Fibroblast of the aortic adventitia (primary cell): Measurements from ENCODE around the gene C9. TPM values are rescaled to one million over a fixed set of nuclear protein-coding genes. Genes with fewer than 3 reads are reported as not detected.

Experiments used
- DNase-seq: peaks from one replicate; pipeline ENCODE4 v3.0.0-alpha.2; 2010; ENCODE audit warnings: low read depth
- H3K4me3 ChIP-seq: 2 replicates; pipeline ENCODE4 v1.5.1; 2011; ENCODE audit warnings: low read depth, mild to moderate bottlenecking, control low read depth, low read length, moderate library complexity
- CTCF ChIP-seq: IDR thresholded peaks from 2 replicates; pipeline ENCODE4 v1.5.1; 2011; ENCODE audit warnings: mild to moderate bottlenecking, low read length, control low read depth, inconsistent platforms; ENCODE audit not compliant: insufficient read depth
- total RNA-seq: library from RNA; depleted of rRNA; stranded (reverse); fragments of >200 nt; gene quantifications from 2 replicates; pipeline ENCODE4 v1.2.3, GENCODE V29; 2012; ENCODE audit warnings: low replicate concordance

C9 gene
- total RNA-seq, 1 donor, result not detected

- no peak for TF ChIP-seq CTCF
- no peak for DNase-seq
- no peak overlapping the region for H3K4me3 ChIP-seq
Observed at GRCh38 chr5:39353717-39354399, 10.4 kb downstream of the C9 start.

DNA sequence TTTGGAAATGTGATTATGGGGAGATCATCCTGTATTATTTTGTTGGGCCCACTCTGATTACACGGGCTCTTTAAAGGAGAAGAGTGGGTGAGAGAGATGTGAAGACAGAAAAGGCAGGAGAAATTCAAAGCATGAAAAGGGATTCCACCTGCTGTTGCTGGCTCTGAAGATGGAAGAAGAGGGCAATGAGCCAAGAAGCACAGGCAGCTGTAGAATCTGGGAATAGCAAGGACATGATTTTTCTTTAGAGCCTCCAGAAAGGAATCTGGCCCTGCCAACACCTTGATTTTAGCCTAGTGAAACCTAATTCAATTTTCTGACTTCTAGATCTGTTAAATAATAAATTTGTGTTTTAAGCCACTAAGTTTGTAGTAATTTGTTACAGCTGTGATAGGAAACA is 11.3 kb downstream of the C9 start:
- no peak for DNase-seq
- no peak overlapping the region for H3K4me3 ChIP-seq
- TF ChIP-seq CTCF, result no peak

DNA sequence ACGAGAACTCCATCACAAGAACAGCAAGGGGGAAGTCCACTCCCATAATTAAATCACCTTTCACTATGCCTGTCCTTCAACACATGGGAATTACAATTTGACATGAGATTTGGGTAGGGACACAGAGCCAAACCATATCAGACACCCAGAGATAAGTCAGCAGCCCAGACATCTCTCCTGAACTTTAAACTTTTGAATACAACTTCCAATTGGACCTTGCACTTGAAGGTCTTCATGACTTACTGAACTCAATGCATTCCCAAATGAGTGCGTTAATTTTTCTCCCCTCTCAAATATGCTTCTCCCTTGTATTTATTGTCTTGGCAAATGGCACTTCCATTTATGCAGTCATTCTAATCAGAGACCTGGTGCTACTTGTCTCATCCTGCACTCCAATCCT is 12.1 kb downstream of the C9 start:
- no peak for TF ChIP-seq CTCF
- H3K4me3 ChIP-seq, result no peak overlapping the region
- no peak for DNase-seq

- no peak for TF ChIP-seq CTCF
- DNase-seq, result no peak
- H3K4me3 ChIP-seq, result no peak overlapping the region
Observed at GRCh38 chr5:39349484-39349883, 14.8 kb downstream of the C9 start.

DNA sequence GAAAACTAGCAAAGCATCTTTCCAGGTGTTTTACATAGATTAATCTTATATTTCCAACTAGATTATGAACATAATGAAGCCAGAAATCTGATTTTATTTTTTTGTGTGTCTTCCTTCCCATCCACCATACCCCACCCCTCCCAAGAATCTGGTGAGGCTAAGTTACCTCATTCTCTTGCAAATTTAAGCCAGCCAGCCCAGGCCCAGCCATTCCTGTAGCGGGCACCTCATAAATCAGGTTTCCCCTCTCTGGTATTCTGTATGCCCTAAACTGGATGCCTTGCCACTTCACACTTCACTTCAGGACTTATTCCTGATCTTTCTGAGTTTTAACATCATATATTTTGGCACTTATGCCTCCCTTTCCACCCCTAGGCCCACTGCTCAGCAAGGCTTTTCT is 21.8 kb downstream of the C9 start:
- DNase-seq, result no peak
- no peak overlapping the region for H3K4me3 ChIP-seq
- no peak for TF ChIP-seq CTCF

DNA sequence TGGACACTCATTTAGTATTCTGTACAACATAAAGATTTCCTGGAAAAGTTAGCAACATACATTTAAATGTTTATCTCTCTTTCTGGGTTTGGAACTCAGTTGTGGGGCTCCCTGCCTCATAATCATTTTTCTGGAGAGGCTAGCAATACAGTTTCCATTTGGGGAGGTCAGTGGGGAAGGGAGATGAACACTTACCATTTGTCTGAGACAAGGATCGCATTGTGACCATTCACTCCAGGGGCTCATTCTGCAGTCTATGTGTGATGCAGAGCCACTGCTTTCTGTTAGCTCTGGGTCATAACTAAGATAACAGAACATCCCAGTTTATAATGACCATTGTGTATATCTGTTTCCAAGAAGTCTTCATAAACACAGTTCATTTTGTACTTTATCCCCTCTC is 22.4 kb downstream of the C9 start:
- TF ChIP-seq CTCF, result no peak

GRCh38 chr5:39340506-39340905 is 23.8 kb downstream of the C9 start:
- H3K4me3 ChIP-seq, result no peak overlapping the region
- TF ChIP-seq CTCF, result no peak
- peak; percentile 58 for DNase-seq

More for the DNA sequence above, 22.4 kb downstream of the C9 start:
- DNase-seq, result no peak
- H3K4me3 ChIP-seq, result no peak overlapping the region
